Pulmonary artery endothelial cell (primary cell): ENCODE data around the gene DENND1B. TPM values are rescaled to one million over a fixed set of nuclear protein-coding genes. Genes with fewer than 3 reads are reported as not detected.
"Not testable (repeated sequence)": the region's sequence is repeated elsewhere in the genome, so short reads cannot be mapped to it uniquely, and the experiment has no call there.

Source experiments
- DNase-seq: peaks from one replicate; pipeline ENCODE4 v3.0.0-alpha.2; 2011; ENCODE audit warnings: low read depth, low spot score
- total RNA-seq: library from RNA; depleted of rRNA; stranded (reverse); fragments of >200 nt; gene quantifications from 2 replicates; pipeline ENCODE4 v1.2.3, GENCODE V29; 2014

DENND1B gene
- total RNA-seq, 1 donor from 2014 or later: 3.8 TPM

DNA sequence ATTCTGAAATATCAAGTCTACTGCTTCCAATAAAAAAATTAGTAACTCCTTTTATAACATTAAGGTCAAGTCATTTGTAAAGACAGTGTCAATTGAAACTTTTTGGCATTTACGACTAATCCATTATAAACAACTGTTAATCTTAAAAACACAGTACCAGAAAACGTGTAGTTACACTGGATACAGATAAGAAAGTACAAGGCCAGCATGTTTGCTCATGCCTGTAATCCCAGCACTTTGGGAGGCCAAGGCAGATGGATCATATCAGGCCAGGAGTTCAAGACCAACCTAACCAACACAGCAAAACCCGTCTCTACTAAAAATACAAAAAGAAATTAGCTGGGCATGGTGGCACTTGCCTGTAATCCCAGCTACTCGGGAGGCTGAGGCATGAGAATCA, 29.4 kb downstream of the DENND1B start:
- DNase-seq: no peak

- no peak for DNase-seq
Measured at GRCh38 chr1:197744979-197745378, 30.3 kb downstream of the DENND1B start.

DNA sequence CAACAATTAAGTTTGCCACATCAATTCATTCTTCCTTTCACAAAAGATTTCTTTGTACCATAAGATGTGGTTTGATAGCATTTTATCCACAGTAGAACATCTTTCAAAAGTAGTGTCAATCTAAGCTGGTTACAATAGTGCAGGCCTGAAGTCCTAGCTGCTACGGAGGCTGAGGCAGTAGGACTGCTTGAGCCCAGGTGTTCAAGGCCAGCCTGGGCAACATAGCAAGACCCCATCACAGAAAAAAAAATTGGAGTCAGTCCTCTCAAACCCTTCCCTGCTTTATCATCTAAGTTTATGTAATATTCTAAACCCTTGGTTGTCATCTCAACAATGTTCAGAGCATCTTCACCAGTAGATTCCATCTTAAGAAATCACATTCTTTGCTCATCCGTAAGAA, 31.7 kb downstream of the DENND1B start:
- DNase-seq: no peak

DNA sequence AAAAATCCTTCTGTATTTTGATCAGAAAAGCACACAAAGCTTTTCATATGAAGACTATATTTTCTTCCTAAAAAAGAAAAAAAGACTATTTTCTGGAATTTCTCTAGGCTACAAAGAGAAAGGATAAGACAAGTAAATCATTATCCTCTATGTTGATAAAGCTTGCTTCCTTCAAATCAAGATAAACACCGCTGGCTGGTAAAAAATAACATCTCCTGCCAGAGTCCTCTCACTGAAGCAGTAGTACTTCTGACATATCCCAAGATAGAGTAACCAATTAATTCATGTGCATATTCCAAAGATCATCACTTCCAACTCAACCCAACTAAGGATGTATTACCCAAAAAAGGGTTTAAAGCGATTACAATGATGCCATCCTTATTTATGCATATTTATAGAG, 34.3 kb downstream of the DENND1B start:
- DNase-seq: no peak

DNA sequence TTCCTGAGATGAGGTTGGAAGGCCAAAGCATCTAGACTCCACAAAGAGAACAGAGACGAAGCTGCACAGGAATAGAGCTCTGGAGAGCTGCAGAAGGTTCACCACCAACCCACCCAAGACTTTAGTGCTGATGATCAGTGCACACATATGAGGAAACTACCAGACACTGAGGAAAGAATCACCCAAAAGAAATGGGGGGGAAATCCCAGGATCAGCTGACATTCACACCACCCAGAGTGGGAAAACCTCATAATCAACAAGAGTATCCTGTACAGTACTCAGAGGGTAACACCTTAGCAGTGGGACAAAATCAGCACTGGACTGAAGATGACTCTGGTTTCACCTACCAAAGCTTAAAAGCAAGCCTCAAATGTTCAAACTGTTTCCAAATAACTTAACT, 36.4 kb downstream of the DENND1B start:
- no peak for DNase-seq

GRCh38 chr1:197737916-197738315, 37.4 kb downstream of the DENND1B start:
- no peak for DNase-seq

GRCh38 chr1:197736685-197737084, 38.6 kb downstream of the DENND1B start:
- DNase-seq: no peak

DNA sequence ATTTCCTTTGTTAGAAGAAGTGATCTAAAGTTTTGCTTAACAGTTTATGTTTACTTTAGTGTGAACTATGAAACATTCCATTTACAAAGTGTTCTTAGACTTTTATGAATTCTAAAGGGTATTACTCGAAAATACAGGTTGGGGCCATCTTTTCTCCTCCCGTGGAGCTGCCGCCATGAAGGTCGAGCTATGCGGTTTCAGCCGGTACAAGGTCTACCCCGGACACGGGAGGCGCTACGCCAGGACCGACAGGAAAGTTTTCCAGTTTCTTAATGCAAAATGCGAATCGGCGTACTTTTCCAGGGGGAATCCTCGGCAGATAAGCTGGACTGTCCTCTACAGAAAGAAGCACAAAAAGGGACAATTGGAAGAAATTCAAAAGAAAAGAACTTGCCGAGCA, 39.8 kb downstream of the DENND1B start:
- no peak for DNase-seq

- no peak for DNase-seq
Measured at GRCh38 chr1:197733324-197733723, 42.0 kb downstream of the DENND1B start.

- DNase-seq: no peak
Measured at GRCh38 chr1:197732187-197732586, 43.1 kb downstream of the DENND1B start.

GRCh38 chr1:197731449-197731848, 43.8 kb downstream of the DENND1B start:
- DNase-seq: no peak

GRCh38 chr1:197725976-197726375, 49.3 kb downstream of the DENND1B start:
- no peak for DNase-seq

- no peak for DNase-seq
Measured at GRCh38 chr1:197725044-197725443, 50.2 kb downstream of the DENND1B start.

DNA sequence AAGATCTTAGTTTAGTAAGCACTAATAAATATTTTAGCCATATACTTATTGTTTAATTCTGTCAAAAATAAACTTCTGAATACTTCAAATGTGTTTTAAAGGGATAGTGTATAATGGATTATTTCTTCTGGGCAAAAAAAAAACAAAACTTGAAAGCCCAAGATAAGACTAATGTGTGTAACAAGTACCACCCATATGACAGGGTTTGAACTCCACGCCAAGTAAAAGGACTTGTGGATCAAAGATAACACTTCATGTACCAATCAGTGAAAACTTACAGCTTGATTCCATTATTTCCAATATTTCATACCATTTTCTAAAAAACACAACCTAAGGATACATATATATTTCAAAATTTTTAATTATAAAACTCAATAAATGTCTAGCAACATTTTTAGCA, 59.5 kb downstream of the DENND1B start:
- no peak for DNase-seq

DNA sequence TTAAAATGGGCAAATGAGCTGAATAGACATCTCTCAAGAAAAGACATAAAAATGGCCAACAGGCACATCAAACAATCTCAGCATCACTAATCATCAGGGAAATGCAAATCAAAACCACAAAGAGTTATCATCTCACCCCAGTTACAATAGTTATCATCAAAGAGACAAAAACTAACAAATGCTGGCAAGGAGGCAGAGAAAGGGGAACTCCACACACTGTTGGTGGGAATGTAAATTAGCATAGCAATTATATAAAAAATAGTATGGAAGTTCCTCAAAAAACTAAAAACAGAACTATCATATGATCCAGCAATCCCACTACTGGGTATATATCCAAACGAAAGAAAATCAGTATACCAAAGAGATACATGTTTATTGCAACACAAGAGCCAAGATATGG, 68.7 kb downstream of the DENND1B start:
- DNase-seq: no peak

DNA sequence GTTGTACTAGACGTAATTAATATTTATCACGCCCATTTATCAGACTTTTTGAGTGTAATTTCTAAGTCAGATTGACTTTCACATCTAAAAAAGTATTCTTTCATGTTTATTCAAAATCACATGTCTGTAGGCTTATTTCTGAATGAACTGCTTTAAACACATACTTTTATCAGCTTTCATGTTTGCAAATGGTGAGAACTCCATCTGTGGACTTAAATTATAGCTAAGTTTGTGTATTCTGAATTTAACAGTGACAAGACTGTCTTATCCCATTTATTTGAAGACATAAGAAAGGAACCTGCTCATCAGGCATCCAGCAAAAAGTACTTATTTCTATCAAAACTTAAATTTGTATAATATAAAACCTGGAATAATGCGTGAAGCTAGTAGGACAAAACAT, 69.3 kb downstream of the DENND1B start:
- DNase-seq: no peak

DNA sequence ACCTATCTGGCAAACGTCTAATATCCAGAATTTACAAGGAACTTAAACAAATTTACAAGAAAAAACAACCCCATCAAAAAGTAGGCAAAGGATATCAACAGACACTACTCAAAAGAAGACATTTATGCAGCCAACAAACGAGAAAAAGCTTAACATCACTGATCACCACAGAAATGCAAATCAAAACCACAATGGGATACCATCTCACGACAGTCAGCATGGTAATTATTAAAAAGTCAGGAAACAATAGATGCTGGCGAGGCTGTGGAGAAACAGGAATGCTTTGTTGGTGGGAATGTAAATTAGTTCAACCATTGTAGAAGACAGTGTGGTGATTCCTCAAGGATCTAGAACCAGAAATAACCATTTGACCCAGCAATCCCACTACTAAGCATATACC, 74.6 kb downstream of the DENND1B start:
- not testable (repeated sequence) for DNase-seq

- DNase-seq: no peak
Measured at GRCh38 chr1:197696372-197696771, 78.9 kb downstream of the DENND1B start.

GRCh38 chr1:197695961-197696360, 79.3 kb downstream of the DENND1B start:
- no peak for DNase-seq

DNA sequence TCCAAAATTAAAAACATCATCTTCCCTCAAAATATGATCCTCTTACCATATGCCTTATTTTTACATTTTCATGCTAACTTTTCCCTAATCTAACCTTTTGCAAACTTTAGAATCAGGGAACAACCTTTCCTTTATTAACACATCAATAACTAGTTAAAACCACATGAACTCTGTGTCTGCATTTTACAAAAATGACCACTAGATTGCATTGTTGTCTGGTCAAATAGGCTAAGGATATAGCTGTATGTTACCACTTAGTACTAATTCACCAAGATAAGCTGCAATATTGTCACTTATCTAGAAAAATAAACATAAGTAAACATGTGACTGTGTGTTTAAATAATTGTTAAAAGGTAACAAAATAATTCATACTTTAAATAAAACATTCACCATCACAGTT, 82.3 kb downstream of the DENND1B start:
- no peak for DNase-seq

DNA sequence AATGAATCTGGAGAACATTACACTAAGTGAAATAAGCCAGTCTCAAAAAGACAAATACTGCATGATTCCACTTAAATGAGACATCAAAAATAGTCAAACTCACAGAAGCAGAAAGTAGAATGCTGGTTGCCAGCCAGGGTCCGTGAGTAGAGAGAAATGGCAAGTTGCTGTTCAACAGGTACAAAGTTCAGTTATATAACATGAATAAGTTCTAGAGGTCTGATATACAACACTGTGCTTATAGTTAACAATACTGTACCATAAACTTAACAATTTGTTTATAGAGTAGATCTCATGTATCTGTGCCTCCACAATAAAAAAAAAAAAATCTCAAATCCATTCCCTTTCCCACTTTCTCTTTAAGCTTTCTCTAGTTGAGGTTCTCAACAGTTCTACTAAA, 83.5 kb downstream of the DENND1B start:
- DNase-seq: no peak

GRCh38 chr1:197690074-197690473, 85.2 kb downstream of the DENND1B start:
- DNase-seq: no peak

- DNase-seq: no peak
Measured at GRCh38 chr1:197688233-197688632, 87.0 kb downstream of the DENND1B start.

- no peak for DNase-seq
Measured at GRCh38 chr1:197686702-197687355, 88.5 kb downstream of the DENND1B start.
